ENCODE measurements around the gene ZNF141. TPM values are rescaled to one million over a fixed set of nuclear protein-coding genes. Genes with fewer than 3 reads are reported as not detected.
A peak's percentile ranks its signal among the peaks of the same experiment; 100 is the strongest.
"Not testable (repeated sequence)": the region's sequence is repeated elsewhere in the genome, so short reads cannot be mapped to it uniquely, and the experiment has no call there.

ZNF141 gene
- total RNA-seq, 2 donors from 2014 or later, result 17.3 to 35.8 TPM

DNA sequence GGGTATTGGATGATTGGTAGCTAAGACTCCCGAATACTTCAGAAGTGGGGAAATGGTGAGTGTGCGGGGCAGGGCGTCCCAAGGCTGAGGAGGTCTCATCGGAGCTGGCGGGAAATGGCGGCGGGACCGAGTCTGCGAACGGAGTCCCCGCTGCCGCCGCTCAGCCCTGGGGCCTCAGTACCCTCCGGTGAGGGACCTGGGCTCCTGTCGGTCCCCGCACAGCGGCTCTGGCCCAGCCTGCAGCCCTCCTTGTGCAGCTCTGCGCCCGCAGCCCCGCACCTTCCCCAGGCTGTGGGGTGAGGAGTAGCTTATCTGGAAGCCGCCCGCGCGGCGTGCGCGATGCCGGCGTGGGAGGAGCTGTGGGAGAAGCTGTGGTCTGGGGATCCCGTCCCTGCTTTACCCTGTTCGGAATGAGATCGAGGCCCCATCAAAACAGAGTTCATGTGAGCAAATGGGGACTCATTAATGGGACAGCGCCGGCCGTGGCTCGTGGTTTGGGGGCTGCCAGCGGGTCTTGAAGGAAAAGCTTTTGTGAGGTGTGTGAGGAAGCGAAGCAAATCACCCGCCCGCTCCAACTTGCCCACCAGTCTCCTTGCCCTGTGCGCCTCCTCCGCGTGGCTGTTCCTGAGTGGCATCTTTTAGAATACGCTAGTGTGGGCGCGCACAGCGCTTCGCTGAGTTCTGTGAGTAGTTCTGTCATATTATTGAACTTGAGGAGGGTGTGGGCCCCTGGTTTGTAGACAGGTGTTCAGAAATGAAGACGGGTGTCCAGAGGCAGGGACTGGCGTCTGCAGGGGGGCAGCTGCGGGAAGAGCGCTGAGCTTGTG, 531 bp downstream of the ZNF141 start:
- H3K9me3 Mint-ChIP-seq, result peaks cover 14% of the 10 kb centered on the region
- H3K36me3 Mint-ChIP-seq (ENCODE audit: low read depth), result peaks cover 63% of the 10 kb centered on the region
- peak; percentile 42 for ATAC-seq (replicated peaks)
- H3K4me1 Mint-ChIP-seq, result peaks cover 19% of the 10 kb centered on the region
- H3K27me3 Mint-ChIP-seq, result no peaks in the 10 kb centered on the region
- H3K27ac Mint-ChIP-seq, result peak overlapping the region; percentile 99
- H3K4me3 Mint-ChIP-seq, result peak overlapping the region; percentile 98

DNA sequence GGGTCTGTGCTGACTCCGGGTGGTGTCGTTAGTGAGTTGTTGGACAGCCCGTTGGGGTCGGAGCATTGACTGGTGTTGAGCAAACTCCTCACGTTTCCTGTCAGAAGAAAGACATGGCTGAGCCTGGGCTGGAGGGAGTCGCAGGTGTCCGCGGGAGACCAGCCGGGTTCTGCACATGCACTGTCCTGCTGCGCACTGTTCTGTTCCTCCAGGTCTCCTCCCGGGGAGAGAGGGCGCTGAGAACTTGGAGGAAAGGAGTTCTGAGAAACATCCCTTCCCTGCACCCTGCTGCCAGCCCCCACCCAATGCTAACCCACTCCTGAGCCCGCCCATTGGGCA, 1.1 kb downstream of the ZNF141 start:
- H3K36me3 Mint-ChIP-seq (ENCODE audit: low read depth), result peaks cover 69% of the 10 kb centered on the region
- no peak for ATAC-seq (replicated peaks)
- H3K27ac Mint-ChIP-seq, result peak overlapping the region; percentile 99
- H3K4me1 Mint-ChIP-seq, result peaks cover 19% of the 10 kb centered on the region
- no peaks in the 10 kb centered on the region for H3K27me3 Mint-ChIP-seq
- H3K4me3 Mint-ChIP-seq, result peak overlapping the region; percentile 98
- peaks cover 14% of the 10 kb centered on the region for H3K9me3 Mint-ChIP-seq

DNA sequence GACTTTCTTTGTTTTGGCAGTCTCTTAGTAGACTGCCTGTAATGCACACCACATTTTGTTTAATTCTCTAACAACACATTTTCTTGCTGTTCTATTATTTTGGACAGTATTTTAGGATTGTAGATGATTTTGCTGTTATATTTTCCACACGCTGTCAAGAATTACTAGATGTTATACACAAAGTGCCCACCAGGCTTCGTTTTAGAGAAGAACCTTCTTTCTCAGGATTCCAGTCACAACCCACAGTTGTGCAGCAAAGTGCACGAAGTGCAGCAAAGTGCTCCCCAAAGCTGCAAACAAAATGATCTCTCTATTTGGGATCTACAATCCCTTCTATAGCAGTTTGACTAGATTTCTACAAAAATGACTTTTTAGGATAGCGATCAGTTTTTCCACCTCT, 2.4 kb downstream of the ZNF141 start:
- H3K4me1 Mint-ChIP-seq, result peaks cover 19% of the 10 kb centered on the region
- H3K36me3 Mint-ChIP-seq (ENCODE audit: low read depth), result peaks cover 82% of the 10 kb centered on the region
- ATAC-seq (replicated peaks), result no peak
- no peaks in the 10 kb centered on the region for H3K27me3 Mint-ChIP-seq
- H3K9me3 Mint-ChIP-seq, result peaks cover 14% of the 10 kb centered on the region
- H3K4me3 Mint-ChIP-seq, result peak overlapping the region; percentile 98
- H3K27ac Mint-ChIP-seq, result no peak overlapping the region

DNA sequence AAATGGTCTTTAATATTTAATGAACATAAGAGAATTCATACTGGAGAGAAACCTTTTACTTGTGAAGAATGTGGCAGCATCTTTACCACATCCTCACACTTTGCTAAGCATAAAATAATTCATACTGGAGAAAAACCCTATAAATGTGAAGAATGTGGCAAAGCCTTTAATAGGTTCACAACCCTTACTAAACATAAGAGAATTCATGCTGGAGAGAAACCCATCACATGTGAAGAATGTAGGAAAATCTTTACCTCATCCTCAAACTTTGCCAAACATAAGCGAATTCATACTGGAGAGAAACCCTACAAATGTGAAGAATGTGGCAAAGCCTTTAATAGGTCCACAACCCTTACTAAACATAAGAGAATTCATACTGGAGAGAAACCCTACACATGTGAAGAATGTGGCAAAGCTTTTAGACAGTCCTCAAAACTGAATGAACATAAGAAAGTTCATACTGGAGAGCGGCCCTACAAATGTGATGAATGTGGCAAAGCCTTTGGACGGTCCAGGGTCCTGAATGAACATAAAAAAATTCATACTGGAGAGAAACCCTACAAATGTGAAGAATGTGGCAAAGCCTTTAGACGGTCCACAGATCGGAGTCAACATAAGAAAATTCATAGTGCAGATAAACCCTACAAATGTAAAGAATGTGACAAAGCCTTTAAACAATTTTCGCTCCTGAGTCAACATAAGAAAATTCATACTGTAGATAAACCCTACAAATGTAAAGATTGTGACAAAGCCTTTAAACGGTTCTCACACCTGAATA, 35.6 kb downstream of the ZNF141 start:
- no peak for ATAC-seq (replicated peaks)
- no peak overlapping the region for H3K27ac Mint-ChIP-seq
- peaks cover 69% of the 10 kb centered on the region for H3K36me3 Mint-ChIP-seq (ENCODE audit: low read depth)
- peaks cover 28% of the 10 kb centered on the region for H3K9me3 Mint-ChIP-seq
- no peaks in the 10 kb centered on the region for H3K4me1 Mint-ChIP-seq
- no peak overlapping the region for H3K4me3 Mint-ChIP-seq
- no peaks in the 10 kb centered on the region for H3K27me3 Mint-ChIP-seq

DNA sequence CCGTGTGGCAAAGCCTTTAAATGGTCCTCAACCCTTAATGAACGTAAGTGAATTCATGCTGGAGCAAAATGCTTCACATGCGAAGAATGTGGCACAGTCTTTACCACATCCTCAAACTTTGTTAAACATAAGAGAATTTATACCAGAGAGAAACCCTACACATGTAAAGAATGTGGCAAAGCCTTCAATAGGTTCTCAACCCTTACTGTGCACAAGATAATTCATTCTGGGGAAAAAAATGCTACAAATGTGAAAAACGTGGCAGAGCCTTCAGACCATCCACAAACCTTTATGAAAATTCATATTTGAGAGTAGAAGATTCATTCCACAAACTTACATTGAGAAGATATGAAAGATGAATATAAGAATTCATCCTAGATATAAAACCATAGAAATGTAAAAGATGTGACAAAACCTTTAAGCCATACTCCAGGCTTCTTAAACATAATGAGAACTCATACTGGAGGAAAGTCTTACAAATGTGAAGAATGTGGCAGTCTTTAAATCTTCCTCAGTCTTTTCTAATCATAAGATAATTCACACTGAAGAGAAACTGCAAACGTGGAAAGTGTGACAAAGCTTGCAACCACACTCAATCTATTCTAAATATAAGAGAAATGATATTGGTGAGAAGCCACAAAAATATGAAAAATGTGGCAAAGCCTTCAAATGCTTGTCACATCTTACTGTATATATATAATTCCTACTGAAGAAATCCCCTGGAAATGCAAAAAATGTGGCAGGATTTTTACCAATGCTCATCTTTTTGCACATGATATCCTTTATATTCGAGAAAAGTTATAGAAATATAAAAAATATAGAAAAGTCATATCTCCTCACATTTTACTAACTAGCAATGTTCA, 36.9 kb downstream of the ZNF141 start:
- Mint-ChIP-seq H3K9me3 (peaks cover 21% of the 10 kb centered on the region), H3K4me1 (no peaks in the 10 kb centered on the region), H3K4me3 (no peak overlapping the region), H3K36me3 (ENCODE audit: low read depth) (peaks cover 56% of the 10 kb centered on the region), H3K27me3 (no peaks in the 10 kb centered on the region), H3K27ac (no peak overlapping the region)
- ATAC-seq (replicated peaks), result no peak

DNA sequence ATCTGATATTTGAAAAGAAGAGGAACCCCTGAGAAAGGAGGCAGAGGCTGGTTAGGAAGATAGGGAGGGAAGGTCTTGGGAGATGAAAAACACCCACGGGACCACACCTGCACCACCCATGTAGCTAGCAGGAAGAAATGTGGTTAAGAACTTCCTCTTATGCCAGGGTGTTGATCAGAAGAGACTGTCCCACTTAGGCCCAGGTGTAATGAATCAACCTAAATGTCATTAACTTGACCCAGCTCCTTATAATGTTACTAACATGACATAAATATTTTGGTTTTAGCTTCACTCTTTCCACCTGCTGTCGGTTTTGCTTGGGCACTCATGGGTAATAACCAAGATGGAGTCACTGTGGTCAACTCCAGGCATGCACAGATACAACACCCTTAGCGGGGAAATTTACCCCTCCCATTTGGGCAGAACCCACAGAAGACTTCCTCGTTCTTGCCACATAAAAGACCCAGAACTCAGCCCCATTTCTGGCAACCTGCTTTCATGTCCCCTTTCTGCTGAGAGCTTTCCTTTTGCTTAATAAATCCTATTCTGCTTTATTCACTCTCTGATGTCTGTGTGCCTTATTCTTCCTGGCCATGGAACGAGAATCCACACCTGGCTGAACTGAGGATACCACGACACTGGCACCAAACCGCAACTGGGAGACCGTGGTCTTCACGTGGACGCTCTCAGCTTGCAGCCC, 46.8 kb downstream of the ZNF141 start:
- Mint-ChIP-seq H3K4me3 (peak overlapping the region; percentile 33), H3K27ac (no peak overlapping the region), H3K27me3 (no peaks in the 10 kb centered on the region), H3K9me3 (peaks cover 30% of the 10 kb centered on the region), H3K36me3 (ENCODE audit: low read depth) (no peaks in the 10 kb centered on the region), H3K4me1 (peaks cover 11% of the 10 kb centered on the region)
- ATAC-seq (replicated peaks), result peak; percentile 34

DNA sequence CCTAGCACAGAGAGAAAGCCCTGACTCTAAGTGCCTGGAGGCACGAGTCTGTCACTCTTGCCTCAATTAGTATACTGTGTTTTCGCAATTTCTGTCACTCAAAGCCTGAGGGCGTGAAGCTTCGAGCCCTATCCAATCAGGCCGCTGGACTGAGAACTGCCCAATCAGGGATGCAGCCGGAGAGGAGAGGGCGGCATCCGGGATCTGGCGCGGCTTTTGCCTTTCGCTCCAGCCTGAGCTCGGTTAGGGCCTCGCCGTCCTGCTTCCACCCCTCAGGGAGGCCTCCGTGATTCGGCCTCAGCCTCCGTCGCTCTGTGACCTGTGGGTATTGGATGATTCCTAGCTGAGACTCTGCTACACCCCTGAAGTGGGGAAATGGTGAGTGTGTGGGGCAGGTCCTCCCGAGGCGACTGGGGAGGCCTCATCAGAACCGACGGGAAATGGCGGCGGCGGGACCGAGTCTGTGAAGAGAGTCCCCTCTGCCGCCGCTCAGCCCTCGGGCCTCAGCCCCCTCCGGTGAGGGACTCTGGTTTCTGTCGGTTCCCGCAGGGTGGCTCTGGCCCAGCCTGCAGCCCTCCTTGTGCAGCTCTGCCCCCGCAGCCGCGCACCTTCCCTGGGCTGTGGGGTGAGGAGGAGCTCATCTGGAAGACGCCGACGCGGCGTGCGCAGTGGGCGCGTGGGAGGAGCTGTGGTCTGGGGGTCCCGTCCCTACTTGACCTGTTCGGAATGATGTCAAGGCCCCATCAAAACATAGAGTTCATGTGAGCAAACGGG, 48.5 kb downstream of the ZNF141 start:
- no peaks in the 10 kb centered on the region for H3K27me3 Mint-ChIP-seq
- no peak for ATAC-seq (replicated peaks)
- H3K27ac Mint-ChIP-seq, result no peak overlapping the region
- peaks cover 11% of the 10 kb centered on the region for H3K4me1 Mint-ChIP-seq
- peak overlapping the region; percentile 13 for H3K4me3 Mint-ChIP-seq
- peaks cover 43% of the 10 kb centered on the region for H3K9me3 Mint-ChIP-seq
- H3K36me3 Mint-ChIP-seq (ENCODE audit: low read depth), result no peaks in the 10 kb centered on the region

DNA sequence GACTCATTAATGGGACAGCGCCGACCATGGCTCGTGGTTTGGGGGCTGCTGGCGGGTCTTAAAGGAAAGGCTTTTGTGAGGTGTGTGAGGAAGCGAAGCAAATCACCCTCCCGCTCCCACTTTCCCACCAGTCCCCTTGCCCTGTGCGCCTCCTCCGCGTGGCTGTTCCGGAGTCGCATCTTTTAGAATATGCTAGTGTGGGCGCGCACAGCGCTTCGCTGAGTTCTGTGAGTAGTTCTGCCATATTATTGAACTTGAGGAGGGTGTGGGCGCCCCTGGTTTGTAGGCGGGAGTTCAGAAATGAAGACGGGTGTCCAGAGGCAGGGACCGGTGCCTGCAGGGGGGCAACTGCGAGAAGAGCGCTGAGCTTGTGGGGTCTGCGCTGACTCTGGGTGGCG, 49.1 kb downstream of the ZNF141 start:
- H3K4me3 Mint-ChIP-seq, result peak overlapping the region; percentile 13
- H3K9me3 Mint-ChIP-seq, result peaks cover 43% of the 10 kb centered on the region
- no peak overlapping the region for H3K27ac Mint-ChIP-seq
- H3K36me3 Mint-ChIP-seq (ENCODE audit: low read depth), result no peaks in the 10 kb centered on the region
- no peak for ATAC-seq (replicated peaks)
- no peaks in the 10 kb centered on the region for H3K27me3 Mint-ChIP-seq
- peaks cover 11% of the 10 kb centered on the region for H3K4me1 Mint-ChIP-seq

DNA sequence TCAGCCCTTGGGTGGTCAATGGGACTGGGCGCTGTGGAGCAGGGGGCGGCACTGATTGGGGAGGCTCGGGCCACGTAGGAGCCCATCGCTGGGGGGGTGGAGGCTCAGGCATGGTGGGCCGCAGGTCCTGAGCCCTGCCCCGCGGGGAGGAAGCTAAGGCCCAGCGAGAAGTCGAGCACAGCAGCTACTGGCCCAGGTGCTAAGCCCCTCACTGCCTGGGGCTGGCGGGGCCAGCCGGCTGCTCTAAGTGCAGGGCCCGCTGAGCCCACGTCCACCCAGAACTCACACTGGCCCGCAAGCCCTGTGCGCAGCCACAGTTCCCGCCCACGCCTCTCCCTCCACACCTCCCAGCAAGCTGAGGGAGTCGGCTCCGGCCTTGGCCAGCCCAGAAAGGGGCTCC, 66.4 kb downstream of the ZNF141 start:
- Mint-ChIP-seq H3K36me3 (ENCODE audit: low read depth) (no peaks in the 10 kb centered on the region), H3K4me3 (no peak overlapping the region), H3K27me3 (no peaks in the 10 kb centered on the region), H3K4me1 (no peaks in the 10 kb centered on the region), H3K9me3 (peaks cover 39% of the 10 kb centered on the region), H3K27ac (no peak overlapping the region)
- no peak for ATAC-seq (replicated peaks)

DNA sequence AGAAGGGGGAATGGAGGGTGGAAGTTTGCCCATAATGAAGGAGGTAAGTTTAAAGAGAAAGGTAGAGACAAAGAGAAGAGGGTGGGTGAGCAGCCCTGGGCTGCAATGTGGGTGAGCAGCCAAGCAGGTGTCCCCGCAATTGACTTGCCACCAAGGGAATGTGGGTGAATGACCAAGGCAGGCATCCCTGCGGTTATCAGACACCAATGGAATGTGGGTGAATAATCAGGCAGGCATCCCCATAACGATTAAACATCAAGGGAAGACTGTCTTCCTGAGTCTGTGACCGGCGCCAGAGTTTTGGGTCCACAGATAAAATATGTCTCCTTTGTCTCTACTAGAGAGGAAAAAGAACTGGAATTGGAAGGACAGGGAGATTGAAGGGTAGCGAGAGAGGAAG, 70.7 kb downstream of the ZNF141 start:
- H3K27me3 Mint-ChIP-seq; H3K4me1 Mint-ChIP-seq; H3K27ac Mint-ChIP-seq; H3K4me3 Mint-ChIP-seq; ATAC-seq (replicated peaks); H3K36me3 Mint-ChIP-seq (ENCODE audit: low read depth): not testable (repeated sequence)
- peaks cover 42% of the 10 kb centered on the region for H3K9me3 Mint-ChIP-seq

DNA sequence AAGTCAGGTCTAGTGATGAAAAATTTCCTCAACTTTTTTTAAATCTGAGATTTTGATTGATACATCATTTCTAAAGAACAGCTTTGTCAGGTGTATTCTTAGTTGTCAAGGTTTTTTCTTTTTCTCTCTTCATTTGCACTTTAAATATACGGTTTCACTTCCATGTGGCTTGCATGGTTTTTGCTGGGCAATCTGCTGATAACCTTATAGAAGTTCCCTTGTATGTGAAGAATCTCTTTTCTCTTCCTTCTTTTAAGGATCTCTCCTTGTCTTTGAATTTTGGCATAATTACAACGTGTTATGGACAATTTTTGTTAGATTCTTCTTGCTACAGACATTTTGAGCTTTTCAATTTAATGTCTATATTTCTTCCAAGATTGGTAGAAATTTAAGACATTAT, 85.0 kb downstream of the ZNF141 start:
- H3K36me3 Mint-ChIP-seq (ENCODE audit: low read depth), result peaks cover 13% of the 10 kb centered on the region
- no peak for ATAC-seq (replicated peaks)
- no peak overlapping the region for H3K4me3 Mint-ChIP-seq
- H3K27me3 Mint-ChIP-seq, result no peaks in the 10 kb centered on the region
- H3K4me1 Mint-ChIP-seq, result no peaks in the 10 kb centered on the region
- peaks cover 28% of the 10 kb centered on the region for H3K9me3 Mint-ChIP-seq
- H3K27ac Mint-ChIP-seq, result no peak overlapping the region
